ENCODE measurements around the gene C1orf198.
"Not testable (repeated sequence)": the region's sequence is repeated elsewhere in the genome, so short reads cannot be mapped to it uniquely, and the experiment has no call there.

The C1orf198 gene

GRCh38 chr1:230858918-230859729 is 9.2 kb downstream of the C1orf198 start:
- DNase-seq: no peak

- DNase-seq: no peak
Measured at GRCh38 chr1:230858236-230858820, 10.0 kb downstream of the C1orf198 start.

- no peak for DNase-seq
Measured at GRCh38 chr1:230857822-230858221, 10.5 kb downstream of the C1orf198 start.

GRCh38 chr1:230857077-230857476 is 11.2 kb downstream of the C1orf198 start:
- no peak for DNase-seq

- DNase-seq: no peak
Measured at GRCh38 chr1:230855886-230856285, 12.4 kb downstream of the C1orf198 start.

- no peak for DNase-seq
Measured at GRCh38 chr1:230854423-230854822, 13.9 kb downstream of the C1orf198 start.

- DNase-seq: no peak
Measured at GRCh38 chr1:230853731-230854130, 14.6 kb downstream of the C1orf198 start.

- DNase-seq: no peak
Measured at GRCh38 chr1:230852959-230853358, 15.4 kb downstream of the C1orf198 start.

- DNase-seq: no peak
Measured at GRCh38 chr1:230851291-230851691, 17.0 kb downstream of the C1orf198 start.

GRCh38 chr1:230850547-230850946 is 17.8 kb downstream of the C1orf198 start:
- no peak for DNase-seq

- peak; percentile 63 for DNase-seq
Measured at GRCh38 chr1:230849451-230850224, 18.7 kb downstream of the C1orf198 start.

- DNase-seq: peak; percentile 65
Measured at GRCh38 chr1:230848235-230848634, 20.1 kb downstream of the C1orf198 start.

GRCh38 chr1:230845184-230845583 is 23.1 kb downstream of the C1orf198 start:
- DNase-seq: not testable (repeated sequence)

GRCh38 chr1:230844561-230844960 is 23.8 kb downstream of the C1orf198 start:
- DNase-seq: no peak

GRCh38 chr1:230843503-230844309 is 24.6 kb downstream of the C1orf198 start:
- DNase-seq: no peak

GRCh38 chr1:230842801-230843200 is 25.5 kb downstream of the C1orf198 start:
- DNase-seq: no peak

- no peak for DNase-seq
Measured at GRCh38 chr1:230839173-230839572, 29.1 kb downstream of the C1orf198 start.

- no peak for DNase-seq
Measured at GRCh38 chr1:230836793-230837192, 31.5 kb downstream of the C1orf198 start.

- DNase-seq: no peak
Measured at GRCh38 chr1:230836347-230836746, 32.0 kb downstream of the C1orf198 start.

GRCh38 chr1:230834292-230834691 is 34.0 kb downstream of the C1orf198 start:
- no peak for DNase-seq

- DNase-seq: no peak
Measured at GRCh38 chr1:230833511-230833910, 34.8 kb downstream of the C1orf198 start.

GRCh38 chr1:230832476-230832875 is 35.8 kb downstream of the C1orf198 start:
- DNase-seq: no peak

- no peak for DNase-seq
Measured at GRCh38 chr1:230831771-230832170, 36.5 kb downstream of the C1orf198 start.
